ENCODE data around the gene SPRY4.
"Not testable (repeated sequence)": the region's sequence is repeated elsewhere in the genome, so short reads cannot be mapped to it uniquely, and the experiment has no call there.

Gene SPRY4

DNA sequence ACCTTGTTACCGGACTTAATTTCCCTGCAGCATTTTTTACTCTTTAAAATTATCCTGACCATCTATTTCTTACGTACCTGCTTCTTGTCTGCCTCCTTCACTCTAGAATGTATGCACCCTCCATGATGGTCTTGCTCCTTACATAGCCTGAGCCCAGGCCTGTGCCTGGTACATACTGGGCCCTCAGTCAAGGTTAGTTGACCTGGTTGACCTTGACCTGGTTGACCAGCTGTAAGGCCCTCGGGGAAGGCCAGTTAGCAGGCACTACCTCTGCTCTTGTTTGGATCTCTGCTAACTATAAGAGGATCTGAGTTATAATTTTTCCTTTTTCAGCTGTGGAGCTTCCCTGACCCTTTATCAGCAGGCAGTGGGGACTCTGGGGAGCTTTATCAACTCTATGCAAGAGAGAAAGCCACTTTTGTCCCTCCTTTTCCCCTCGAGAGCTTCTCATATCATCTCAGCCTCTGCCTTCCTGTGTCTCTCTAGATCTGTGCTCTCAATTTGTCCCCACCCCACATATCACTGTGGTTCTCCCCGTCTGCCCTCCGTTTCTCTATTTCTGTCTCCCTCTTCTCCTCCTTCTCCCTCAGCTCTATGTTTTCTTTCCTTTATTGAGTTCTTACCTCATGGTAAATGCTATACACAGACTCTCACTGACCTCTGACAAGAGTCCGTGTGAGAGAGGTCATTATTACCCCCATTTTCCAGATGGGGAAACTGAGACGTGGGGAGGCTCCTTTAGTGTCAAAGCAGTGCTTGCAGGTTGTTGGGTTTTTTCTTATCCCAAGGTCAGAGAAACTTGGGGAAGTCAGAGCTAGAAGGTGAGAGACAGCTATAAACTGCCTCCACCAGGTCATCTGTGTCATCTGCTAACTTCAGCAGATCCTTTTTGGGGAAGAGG, 28.6 kb downstream of the SPRY4 start:
- DNase-seq (ENCODE audit: low spot score) (no peak), FAIRE-seq (no peak)

GRCh38 chr5:142295084-142295758, 29.6 kb downstream of the SPRY4 start:
- DNase-seq (ENCODE audit: low spot score) (no peak), FAIRE-seq (no peak)

- DNase-seq (ENCODE audit: low spot score) (no peak), FAIRE-seq (no peak)
Observed at GRCh38 chr5:142293486-142293885, 31.3 kb downstream of the SPRY4 start.

DNA sequence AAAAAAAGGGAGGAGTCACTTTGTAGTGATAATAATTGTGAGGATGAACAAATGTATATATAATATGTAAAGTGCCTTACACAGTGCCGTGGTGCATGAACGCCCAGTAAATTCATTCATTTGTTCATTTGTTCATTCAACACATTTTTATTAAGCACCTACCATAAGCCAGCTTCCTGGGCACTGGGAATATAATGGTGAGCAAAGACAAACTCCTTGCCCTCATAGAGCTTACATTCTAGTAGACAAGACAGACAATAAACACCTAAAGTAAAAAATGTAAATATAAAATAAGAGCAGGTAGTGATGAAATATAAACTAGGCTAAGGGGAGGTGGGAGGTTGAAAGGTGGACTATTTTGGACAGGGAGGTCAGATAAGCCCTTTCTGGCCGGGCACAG, 32.0 kb downstream of the SPRY4 start:
- DNase-seq (ENCODE audit: low spot score) (no peak), FAIRE-seq (no peak)

DNA sequence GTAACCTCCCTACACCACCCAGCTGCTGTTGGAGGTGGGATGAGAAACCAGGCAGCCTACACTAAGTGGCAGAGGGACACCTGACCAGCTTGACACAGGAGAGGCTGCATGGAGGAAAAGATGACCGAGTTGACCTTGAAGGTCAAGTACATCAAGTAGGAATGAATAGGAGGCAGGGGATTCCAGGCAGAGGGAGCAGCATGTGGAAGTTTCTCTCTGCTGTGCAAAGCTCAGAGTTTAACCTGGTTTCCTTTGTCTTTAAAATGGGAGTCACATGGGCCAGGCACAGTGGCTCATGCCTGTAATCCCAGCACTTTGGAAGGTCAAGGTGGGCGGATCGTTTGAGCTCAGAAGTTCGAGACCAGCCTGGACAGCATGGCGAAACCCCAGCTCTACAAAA, 32.6 kb downstream of the SPRY4 start:
- DNase-seq (ENCODE audit: low spot score) = no peak
- no peak for FAIRE-seq

DNA sequence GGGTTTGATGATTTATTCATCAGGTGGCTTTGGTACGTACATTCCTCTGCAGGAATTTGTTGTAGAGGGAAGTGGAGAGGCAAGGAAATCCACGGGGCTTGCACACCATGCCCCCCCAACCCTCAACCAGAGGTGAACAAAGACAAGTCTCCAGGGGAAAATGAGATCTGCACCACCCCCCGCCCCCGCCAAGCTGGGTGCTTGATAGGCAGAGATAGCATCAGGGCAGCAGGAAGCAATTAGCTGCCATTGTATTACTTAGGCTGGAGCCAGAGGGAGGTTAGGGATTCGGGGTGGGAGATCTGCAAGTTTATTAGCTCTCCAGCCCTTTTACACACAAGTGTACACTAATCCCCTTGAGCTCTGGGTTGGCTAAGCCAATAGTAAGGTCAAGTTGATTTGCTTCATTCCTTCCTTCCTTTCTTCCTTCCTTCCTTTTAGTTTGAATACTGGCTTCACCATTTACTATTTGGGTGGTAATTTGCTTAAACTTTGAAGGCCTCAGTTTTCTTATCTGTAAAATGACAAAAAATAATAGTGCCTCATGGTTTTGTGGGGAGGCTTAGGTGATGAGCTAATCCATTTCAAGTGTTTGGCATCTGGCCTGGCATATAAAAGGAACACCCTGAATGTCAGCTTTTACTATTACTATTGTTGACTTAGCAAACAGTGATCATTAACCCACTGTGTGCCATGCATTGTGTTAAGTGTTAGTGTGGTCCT, 34.1 kb downstream of the SPRY4 start:
- DNase-seq (ENCODE audit: low spot score) (no peak), FAIRE-seq (no peak)

DNA sequence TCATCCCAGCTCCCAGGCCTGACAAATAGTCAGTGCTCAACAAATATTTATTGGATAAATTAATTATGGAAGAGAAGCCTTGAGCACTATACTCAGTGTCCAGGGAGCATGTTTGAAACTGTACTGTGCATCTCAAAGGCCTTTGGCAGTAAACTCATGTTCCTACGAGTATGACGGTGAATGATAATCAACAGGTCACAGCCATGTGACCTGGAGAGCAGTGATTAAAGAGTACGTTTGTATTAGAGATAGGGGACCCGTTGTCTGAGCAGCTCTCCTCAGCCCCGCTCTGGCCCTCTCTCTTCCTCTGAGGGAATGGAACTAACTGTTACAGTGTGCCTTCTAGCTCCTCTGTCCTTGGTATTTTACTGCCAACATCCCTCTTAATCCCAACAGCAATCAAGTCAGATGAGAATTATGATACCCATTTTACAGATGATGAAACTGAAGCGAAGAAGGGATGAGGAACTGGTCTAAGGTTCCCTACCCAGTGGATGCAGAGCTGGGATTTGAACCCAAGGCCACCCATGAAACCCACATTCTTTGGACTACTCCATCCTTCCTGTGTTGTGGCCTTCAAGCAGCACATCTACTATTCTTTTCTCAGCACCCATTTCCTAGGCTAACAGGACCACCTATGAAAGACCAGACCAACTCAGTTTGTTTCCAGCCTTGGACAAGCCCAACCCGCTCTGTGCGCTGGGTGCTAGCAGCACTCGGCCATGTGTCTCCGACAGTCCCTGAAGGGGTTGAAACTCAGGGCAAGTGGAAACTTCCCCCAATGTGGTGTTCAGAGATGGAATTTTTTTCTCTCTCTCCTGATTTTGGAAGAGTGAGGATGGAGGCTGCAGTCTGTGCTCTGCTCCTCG, 34.9 kb downstream of the SPRY4 start:
- DNase-seq (ENCODE audit: low spot score) (no peak), FAIRE-seq (no peak)

GRCh38 chr5:142287973-142288313, 36.9 kb downstream of the SPRY4 start:
- no peak for DNase-seq (ENCODE audit: low spot score)
- no peak for FAIRE-seq

DNA sequence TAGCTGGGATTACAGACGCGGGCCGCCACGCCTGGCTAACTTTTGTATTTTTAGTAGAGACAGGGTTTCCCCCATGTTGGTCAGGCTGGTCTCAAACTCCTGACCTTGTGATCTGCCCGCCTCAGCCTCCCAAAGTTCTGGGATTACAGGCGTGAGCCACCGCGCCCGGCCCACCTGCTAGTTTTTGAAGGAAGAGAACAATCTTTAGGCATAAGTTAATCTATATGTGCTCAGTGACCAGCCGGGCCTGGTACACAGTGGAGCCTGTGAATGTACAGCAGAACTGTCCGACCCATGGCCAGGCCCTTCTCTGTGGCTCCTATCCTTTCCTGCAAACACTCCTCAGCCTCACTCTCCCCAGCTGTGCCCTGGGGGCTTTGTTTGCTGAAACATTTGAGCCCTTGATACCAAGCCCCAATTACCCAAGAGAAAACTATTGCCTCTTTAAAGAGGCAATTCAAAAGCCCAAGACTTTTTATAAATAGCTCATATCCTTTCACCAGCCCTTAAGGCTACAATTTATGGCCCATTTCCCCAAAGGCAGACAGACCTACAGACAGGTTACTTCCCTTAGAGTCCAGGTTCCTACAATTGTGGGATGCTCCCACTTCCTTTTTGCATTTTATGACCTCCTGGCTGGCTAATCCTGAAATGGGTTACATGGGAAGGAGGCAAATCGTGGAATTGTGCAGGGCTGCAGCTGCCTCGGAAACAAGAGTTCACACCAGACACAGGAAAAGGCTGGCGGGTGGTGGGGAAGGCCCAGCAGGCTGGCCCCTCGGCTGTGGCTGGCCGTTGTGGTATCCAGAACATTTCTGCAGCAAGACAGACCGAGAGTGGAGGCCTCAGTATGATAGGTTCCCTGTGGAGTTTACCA, 37.5 kb downstream of the SPRY4 start:
- FAIRE-seq = no peak
- DNase-seq (ENCODE audit: low spot score) = no peak

GRCh38 chr5:142286111-142286510, 38.7 kb downstream of the SPRY4 start:
- DNase-seq (ENCODE audit: low spot score) (no peak), FAIRE-seq (no peak)

GRCh38 chr5:142283304-142283703, 41.5 kb downstream of the SPRY4 start:
- no peak for FAIRE-seq
- DNase-seq (ENCODE audit: low spot score) = no peak

GRCh38 chr5:142281966-142282365, 42.9 kb downstream of the SPRY4 start:
- no peak for DNase-seq (ENCODE audit: low spot score)
- no peak for FAIRE-seq

DNA sequence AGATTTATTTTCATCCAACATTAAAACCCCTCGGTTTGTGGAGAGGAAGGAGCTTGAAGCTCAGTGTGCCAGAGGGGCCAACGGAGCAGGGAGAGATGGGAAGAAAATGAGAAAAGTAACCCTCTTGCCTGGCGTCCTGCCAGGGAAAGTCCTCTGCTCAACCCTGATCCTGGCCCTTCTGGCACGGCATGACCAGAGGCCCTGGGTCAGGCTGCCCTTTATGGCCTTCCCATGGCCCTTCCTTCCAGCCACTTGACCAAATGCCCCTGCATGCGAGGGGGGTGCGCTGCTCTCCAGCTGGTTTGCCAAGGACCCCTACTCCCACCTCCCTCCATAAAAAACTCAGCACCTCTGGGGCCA, 43.8 kb downstream of the SPRY4 start:
- FAIRE-seq (no peak), DNase-seq (ENCODE audit: low spot score) (no peak)

DNA sequence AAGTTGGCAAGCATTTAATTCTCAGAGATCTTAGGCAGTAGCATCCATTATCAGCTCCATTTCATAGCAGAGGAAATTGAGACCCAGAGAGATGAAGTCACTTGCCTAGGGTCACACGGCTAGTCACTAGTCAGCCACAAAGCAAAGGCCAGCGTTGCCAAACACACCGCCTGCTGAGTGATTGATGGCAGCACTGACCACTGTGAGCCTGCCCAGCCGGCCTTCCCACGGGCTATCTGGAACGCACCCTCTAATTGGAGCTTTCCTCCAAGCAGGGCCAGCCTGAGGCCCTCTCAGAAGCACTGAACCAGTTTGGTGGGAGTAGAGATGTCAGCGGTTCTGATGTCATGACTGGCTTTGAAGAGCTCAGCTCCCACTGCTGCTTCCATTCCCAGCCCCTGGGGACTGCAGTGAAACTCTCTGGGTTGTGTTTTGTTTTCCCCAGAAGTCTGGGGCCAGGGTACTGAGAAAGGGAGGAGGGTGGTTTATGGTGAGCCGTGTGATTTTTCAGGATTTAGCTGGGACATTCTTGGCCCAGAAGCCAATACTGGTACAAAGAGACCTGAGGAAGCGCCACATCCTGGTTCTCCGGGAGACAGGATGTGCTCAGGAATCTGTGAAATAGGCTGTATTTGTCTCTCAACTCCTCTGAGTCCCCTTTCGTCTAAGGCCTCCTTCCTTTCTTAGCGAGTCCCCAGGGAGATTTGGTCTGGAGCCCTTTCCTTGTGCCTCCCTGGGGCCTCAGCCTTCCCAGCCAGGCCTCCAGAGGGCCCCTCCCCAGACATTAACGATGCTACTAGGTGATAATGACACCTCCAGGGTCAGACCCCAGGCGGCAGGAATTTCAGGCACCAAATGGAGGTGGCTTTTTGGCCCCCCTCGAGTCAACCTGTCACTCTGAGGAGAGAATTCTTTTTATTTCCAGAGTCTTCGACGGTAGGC, 44.5 kb downstream of the SPRY4 start:
- DNase-seq (ENCODE audit: low spot score) (peak; percentile 37), FAIRE-seq (no peak)

GRCh38 chr5:142278627-142279026, 46.2 kb downstream of the SPRY4 start:
- FAIRE-seq (no peak), DNase-seq (ENCODE audit: low spot score) (no peak)

- DNase-seq (ENCODE audit: low spot score) (peak; percentile 14), FAIRE-seq (peak; percentile 77)
Observed at GRCh38 chr5:142277796-142278195, 47.0 kb downstream of the SPRY4 start.

DNA sequence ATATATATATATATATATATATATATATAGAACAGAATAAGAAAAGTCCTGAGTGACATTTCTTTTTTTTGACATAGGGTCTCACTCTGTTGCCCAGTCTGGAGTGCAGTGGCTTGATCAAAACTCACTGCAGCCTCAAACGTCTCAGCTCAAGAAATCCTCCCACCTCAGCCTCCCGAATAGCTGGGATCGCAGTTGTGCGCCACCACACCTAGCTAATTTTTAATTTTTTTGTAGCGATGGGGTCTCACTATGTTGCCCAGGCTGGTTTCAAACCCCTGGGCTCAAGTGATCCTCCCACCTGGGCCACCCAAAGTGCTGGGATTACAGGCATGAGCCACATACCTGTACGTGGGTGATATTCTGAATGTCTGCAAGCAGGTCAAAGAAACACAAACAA, 48.3 kb downstream of the SPRY4 start:
- no peak for FAIRE-seq

GRCh38 chr5:142275496-142275895, 49.3 kb downstream of the SPRY4 start:
- DNase-seq (ENCODE audit: low spot score) (no peak), FAIRE-seq (no peak)

More for the DNA sequence above, 48.3 kb downstream of the SPRY4 start:
- no peak for DNase-seq (ENCODE audit: low spot score)

DNA sequence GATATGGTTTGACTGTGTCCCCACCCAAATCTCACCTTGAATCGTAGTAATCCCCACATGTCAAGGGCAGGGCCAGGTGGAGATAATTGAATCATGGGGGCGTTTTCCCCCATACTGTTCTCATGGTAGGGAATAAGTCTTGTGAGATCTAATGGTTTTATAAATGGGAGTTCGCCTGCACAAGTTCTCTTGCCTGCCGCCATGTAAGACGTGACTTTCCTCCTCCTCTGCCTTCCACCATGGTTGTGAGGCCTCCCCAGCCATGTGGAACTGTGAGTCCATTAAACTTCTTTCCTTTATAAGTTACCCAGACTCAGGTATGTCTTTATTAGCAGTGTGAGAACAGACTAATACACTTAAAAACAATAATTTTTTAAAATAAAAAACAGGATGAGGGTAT, 52.2 kb downstream of the SPRY4 start:
- DNase-seq (ENCODE audit: low spot score); FAIRE-seq: not testable (repeated sequence)
